Cardiac septum (tissue), 1 donor: ENCODE results near the gene ARHGAP24. TPM values are rescaled to one million over a fixed set of nuclear protein-coding genes. Genes with fewer than 3 reads are reported as not detected.

Experiments used
- DNase-seq: peaks from one replicate; pipeline ENCODE4 v3.0.0-alpha.2; 2020; ENCODE audit warnings: low spot score
- intact Hi-C: fragments of 100-400 bp; cut with DNase I; formaldehyde crosslinking; loops from one replicate; pipeline ENCODE4 v1.14.0; 2022
- long read RNA-seq: library from polyadenylated mRNA; unstranded; transcript quantifications from one replicate; pipeline ENCODE4 v2.0.0, GENCODE V29; 2021
- total RNA-seq: library from RNA; stranded (reverse); fragmentation: NEBNext Ultra II Directional; extraction: Animal tissue kit (Norgen Biotek cat#: 25700); gene quantifications from one replicate; pipeline ENCODE4 v1.2.1, GENCODE V29; 2021
- donor health status: DM: no; HTN: no; CAD: no.

Gene ARHGAP24
- 60.1 TPM for total RNA-seq
- long read RNA-seq, partial matches to known transcripts, result 7 of 30 reads
- long read RNA-seq, other reads (novel, unspliced or antisense), result 19 of 30 reads

DNA sequence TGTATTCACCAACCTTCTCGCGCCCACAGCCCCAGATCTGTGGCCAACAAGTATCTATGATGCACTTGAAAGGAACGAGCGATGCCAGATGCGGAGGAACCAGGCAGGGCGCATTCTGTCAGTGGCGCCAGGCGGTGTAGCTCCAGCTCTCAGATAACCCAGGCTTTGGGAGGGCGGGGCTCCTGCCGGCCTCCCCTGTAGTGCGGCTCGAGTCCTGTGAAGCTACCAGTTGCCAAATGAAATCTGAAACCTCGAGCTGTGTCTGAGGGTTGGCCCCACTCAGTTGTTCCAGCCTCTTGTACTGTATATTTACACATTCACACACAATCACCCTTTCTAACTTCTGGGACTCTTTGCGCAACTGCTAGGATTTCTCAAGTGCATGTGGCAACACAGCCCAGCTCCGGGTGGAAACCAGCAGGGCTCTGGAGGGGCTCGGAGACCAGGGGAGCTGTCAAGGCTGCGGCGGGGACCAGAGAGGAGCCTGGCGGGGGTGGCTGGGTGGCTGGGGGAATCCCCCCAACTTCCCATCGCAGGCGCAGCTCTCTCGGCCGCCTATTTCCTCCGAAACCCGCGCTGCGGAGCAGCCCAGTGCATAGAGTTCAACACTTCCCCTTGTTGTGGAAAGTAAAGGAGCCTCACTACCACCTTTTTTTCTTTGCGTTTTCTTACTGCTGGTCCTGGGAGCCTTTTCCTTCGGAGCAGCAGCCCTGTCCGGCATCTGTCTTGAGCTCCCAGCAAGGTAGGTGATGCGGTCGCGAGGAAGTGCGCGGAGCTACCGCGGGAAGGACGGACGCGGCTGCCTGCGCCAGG is at the start of gene ARHGAP24:
Gene ARHGAP24 (plus strand): TSS at position 333 of the 813 bp plus-strand sequence.
- DNase-seq, result peak; percentile 92
- intact Hi-C loops, result loop anchor here (5.0 kb wide), 4 partner anchors 43 to 267 kb away; no protein-coding TSS in a partner anchor

GRCh38 chr4:85426366-85426765 is 48.6 kb upstream of the ARHGAP24 start:
- no peak for DNase-seq
- intact Hi-C loops, result no loop called here

- intact Hi-C loops, result no loop called here
- no peak for DNase-seq
Measured at GRCh38 chr4:85427123-85427522, 47.8 kb upstream of the ARHGAP24 start.

DNA sequence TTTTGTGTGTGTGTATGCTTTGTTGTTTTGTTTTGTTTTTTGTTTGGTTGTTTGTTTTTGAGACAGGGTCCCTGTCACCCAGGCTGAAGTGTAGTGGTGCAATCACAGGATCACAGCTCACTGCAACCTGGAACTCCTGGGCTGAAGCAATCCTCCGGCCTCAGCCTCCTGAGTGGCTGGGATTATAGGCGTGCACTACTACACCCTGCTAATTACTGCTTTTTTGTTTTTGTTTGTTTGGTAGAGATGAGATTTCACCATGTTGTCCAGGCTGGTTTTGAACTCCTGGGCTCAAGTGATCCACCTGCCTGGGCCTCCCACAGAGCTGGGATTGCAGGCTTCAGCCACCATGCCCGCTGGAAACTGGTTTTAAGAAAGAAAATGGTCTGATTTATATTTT is 44.7 kb upstream of the ARHGAP24 start:
- intact Hi-C loops, result loop anchor here (5.0 kb wide), 1 partner anchor 42 kb away; no protein-coding TSS in a partner anchor
- no peak for DNase-seq

- intact Hi-C loops, result loop anchor here (5.0 kb wide), 1 partner anchor 42 kb away; no protein-coding TSS in a partner anchor
- DNase-seq, result no peak
Measured at GRCh38 chr4:85430697-85431096, 44.3 kb upstream of the ARHGAP24 start.

DNA sequence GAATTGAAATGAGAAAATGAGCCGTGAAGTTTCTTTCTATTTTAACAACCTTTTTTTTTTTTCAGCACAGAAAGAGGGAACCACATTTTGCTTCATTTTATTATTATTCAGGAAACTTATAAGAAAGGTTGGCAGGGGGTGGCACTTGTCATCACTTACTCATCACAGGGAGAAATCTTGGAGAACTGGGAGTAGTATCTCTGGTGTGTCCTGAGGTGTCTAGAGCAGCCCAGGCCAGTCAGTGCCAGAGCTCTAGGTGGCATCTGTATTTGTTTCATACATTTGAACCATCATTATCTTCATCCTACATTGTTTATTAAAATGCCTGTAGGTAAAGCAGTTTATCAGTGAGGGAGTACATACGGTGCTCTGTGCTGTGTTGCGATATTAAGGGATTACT is 43.8 kb upstream of the ARHGAP24 start:
- no peak for DNase-seq
- intact Hi-C loops, result loop anchor here (5.0 kb wide), 1 partner anchor 41 kb away; no protein-coding TSS in a partner anchor

DNA sequence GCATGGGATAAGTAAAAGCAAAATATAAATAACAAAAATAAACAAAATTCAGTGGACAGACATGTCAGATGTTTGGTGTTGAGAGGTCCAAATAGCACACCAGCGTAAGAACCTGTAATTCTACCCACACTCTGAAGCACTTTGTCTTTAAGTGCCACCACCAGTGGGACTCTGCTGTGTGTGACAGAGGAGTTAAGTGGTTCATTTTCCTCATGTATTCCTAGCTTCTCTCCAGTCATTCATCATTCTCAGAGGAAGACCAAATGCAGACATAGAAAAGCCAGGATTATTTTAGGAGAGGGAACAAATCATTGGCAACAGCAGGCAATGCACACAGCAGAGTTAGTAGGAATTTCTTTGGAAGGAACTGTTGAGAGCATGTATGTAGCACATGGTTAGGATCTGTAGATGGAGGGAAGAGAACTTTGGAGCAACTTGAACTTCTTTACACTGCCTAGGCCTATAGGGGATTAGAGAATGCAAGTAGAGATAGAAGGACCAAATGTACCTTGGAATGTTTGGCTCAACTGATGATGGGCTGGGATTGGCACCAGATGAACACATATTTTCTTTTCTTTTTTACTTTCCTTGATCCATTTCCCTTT is 43.0 kb upstream of the ARHGAP24 start:
- DNase-seq, result no peak
- intact Hi-C loops, result loop anchor here (5.0 kb wide), 1 partner anchor 40 kb away; no protein-coding TSS in a partner anchor

- DNase-seq, result no peak
- intact Hi-C loops, result loop anchor here (10.0 kb wide), 1 partner anchor 360 kb away; no protein-coding TSS in a partner anchor
Measured at GRCh38 chr4:85445050-85445639, 29.8 kb upstream of the ARHGAP24 start.

- intact Hi-C loops, result loop anchor here (10.0 kb wide), 1 partner anchor 362 kb away; no protein-coding TSS in a partner anchor
- DNase-seq, result no peak
Measured at GRCh38 chr4:85446141-85446861, 28.6 kb upstream of the ARHGAP24 start.

GRCh38 chr4:85448906-85449890 is 25.8 kb upstream of the ARHGAP24 start:
- DNase-seq, result no peak
- intact Hi-C loops, result loop anchor here (10.0 kb wide), 1 partner anchor 364 kb away; no protein-coding TSS in a partner anchor

GRCh38 chr4:85452058-85452731 is 22.8 kb upstream of the ARHGAP24 start:
- DNase-seq, result no peak
- intact Hi-C loops, result no loop called here

DNA sequence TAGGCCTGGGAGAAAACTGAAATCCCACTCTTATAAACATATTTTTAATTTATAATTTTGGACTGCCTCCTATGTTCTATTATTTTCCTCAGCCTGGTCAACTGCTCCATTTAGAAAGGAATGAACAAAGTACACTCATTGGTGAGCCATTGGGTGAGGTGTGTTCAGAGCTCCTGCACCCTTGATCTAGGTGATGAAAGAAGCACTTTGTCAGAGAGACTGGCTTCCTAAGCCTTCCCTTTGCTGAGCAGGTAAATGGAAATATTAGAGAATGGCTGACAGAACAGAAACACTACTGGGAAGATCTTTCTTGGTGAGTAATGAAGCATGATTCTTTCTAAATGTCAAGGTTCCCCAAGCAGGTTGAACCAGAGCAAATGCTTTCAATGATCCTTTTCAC is 19.0 kb upstream of the ARHGAP24 start:
- DNase-seq, result no peak
- intact Hi-C loops, result no loop called here

GRCh38 chr4:85457752-85458467 is 17.0 kb upstream of the ARHGAP24 start:
- intact Hi-C loops, result no loop called here

DNA sequence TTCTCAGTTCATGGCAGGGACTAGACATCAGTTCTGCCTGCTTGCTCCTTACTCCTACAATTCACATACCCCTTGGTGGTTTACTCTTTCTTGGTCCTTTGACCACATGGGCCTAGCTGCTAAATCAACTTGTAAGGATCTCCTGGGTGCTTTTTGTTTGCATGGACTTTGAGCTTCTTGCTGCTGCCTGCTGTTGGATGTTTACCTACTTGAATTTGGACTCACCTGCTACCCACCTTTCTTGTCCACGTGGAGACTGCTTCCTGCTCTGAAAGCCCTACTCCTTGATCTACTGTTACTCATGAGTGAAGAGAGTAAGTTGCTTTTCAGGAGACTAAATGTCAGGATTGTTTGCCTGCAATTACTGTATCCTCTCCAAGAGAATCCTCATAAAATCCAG is 15.2 kb upstream of the ARHGAP24 start:
- intact Hi-C loops, result no loop called here
- DNase-seq, result no peak

More at GRCh38 chr4:85457752-85458467, 17.0 kb upstream of the ARHGAP24 start:
- DNase-seq, result no peak

- intact Hi-C loops, result loop anchor here (5.0 kb wide), 1 partner anchor 42 kb away; no protein-coding TSS in a partner anchor
- no peak for DNase-seq
Measured at GRCh38 chr4:85474356-85474755, 594 bp upstream of the ARHGAP24 start.

DNA sequence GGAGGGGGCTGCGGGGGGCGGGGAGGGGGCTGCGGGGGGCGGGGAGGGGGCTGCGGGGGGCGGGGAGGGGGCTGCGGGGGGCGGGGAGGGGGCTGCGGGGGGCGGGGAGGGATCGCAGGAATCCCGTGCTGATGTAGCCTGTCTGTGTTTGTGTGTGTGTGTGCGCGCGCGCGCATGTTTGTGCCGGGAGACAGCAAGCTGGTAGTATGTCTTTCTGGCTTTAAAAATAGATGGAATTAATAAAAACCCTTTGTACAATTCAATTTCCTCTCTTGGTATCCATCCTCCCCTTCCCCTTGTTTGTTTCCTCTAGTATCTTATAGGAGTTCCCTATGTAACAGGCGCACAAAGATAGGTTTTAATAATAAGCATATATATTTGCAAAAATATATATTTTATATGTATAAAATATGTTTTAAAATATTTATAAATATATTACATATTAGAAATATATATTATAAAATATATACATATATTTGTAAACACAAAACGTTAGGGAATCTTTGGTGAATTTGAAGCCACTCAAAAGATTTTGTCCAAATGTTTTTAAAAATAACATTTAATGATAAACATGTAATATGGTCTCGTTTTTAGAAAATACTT is 782 bp downstream of the ARHGAP24 start:
- intact Hi-C loops, result loop anchor here (5.0 kb wide), 3 partner anchors 78 to 267 kb away; no protein-coding TSS in a partner anchor
- DNase-seq, result no peak
